ENCODE results near the gene MPV17L2. TPM values are rescaled to one million over a fixed set of nuclear protein-coding genes. Genes with fewer than 3 reads are reported as not detected.

MPV17L2 gene
- total RNA-seq, 5 donors from 2014 or later (not counting 1 experiment from before 2014, with no cell fraction given), result 3.8 to 8.2 (median 8.1) TPM

- H3K27ac ChIP-seq (ENCODE audit: low read length), result no peak overlapping the region
- H3K36me3 Mint-ChIP-seq, result peaks cover 9% of the 10 kb centered on the region
- no peaks in the 10 kb centered on the region for H3K36me3 ChIP-seq (ENCODE audit: control insufficient read depth in 2 of 2, extremely low read depth in 1 of 2, insufficient read depth in 1 of 2, low read length in 1 of 2)
- ChIA-PET CTCF (interaction anchor here in 1 of 2 donors (0.6 kb wide), 1 partner anchor 43 kb away, joined by 4 read pairs; no protein-coding TSS in a partner anchor), POLR2A (interaction anchor here in 1 of 2 donors (0.6 kb wide), 1 partner anchor 230 kb away, joined by 4 read pairs; no protein-coding TSS in a partner anchor)
- no peak overlapping the region for H3K4me3 ChIP-seq (ENCODE audit: control insufficient read depth in 1 of 2, extremely low read depth in 1 of 2, low read length in 1 of 2)
- H3K4me3 Mint-ChIP-seq, result peak overlapping the region in 1 of 3 donors; percentile 17
- H3K4me1 Mint-ChIP-seq, result peaks cover 0 to 21% (median 12%) of the 10 kb centered on the region in 3 donors
- no peaks in the 10 kb centered on the region for H3K9me3 Mint-ChIP-seq
- DNase-seq (no peak), ATAC-seq (replicated peaks in 1 of 4) (no peak)
- no peaks in the 10 kb centered on the region for H3K27me3 Mint-ChIP-seq
- 92% methylated on average over 12 of the region's 19 CpGs for WGBS (ENCODE audit: insufficient coverage)
- H3K9me3 ChIP-seq, result no peaks in the 10 kb centered on the region
- H3K27me3 ChIP-seq (replicated peaks in 1 of 2; ENCODE audit: control insufficient read depth in 2 of 2, extremely low read depth in 1 of 2, insufficient read depth in 2 of 2, low read length in 1 of 2), result peaks cover 3 to 5% of the 10 kb centered on the region in 2 experiments
- H3K27ac Mint-ChIP-seq, result no peak overlapping the region
- H3K4me1 ChIP-seq (ENCODE audit: control insufficient read depth in 1 of 2, extremely low read depth in 1 of 2, insufficient read depth in 2 of 2, low read length in 2 of 2), result peaks cover 2 to 22% of the 10 kb centered on the region in 2 experiments
Observed at GRCh38 chr19:18176367-18177310, 16.4 kb upstream of the MPV17L2 start.

GRCh38 chr19:18179957-18180356, 13.1 kb upstream of the MPV17L2 start:
- Histone ChIP-seq H3K4me3 (ENCODE audit: control insufficient read depth in 1 of 2, extremely low read depth in 1 of 2, low read length in 1 of 2) (no peak overlapping the region), H3K27me3 (replicated peaks in 1 of 2; ENCODE audit: control insufficient read depth in 2 of 2, extremely low read depth in 1 of 2, insufficient read depth in 2 of 2, low read length in 1 of 2) (peaks cover 3 to 20% of the 10 kb centered on the region in 2 experiments), H3K4me1 (ENCODE audit: control insufficient read depth in 1 of 2, extremely low read depth in 1 of 2, insufficient read depth in 2 of 2, low read length in 2 of 2) (peaks cover 0 to 3% of the 10 kb centered on the region in 2 experiments), H3K36me3 (ENCODE audit: control insufficient read depth in 2 of 2, extremely low read depth in 1 of 2, insufficient read depth in 1 of 2, low read length in 1 of 2) (no peaks in the 10 kb centered on the region), H3K27ac (ENCODE audit: low read length) (no peak overlapping the region), H3K9me3 (no peaks in the 10 kb centered on the region)
- ChIA-PET CTCF (interaction anchor here (0.6 to 0.7 kb wide), 2 partner anchors 211 to 216 kb away, joined by 3 to 6 read pairs; no protein-coding TSS in a partner anchor), POLR2A (no interaction called here)
- no peak overlapping the region for H3K27ac Mint-ChIP-seq
- WGBS (ENCODE audit: insufficient coverage), result no CpG with 5 or more reads among the region's 5 CpGs
- no peaks in the 10 kb centered on the region for H3K27me3 Mint-ChIP-seq
- DNase-seq (no peak), ATAC-seq (replicated peaks in 1 of 4) (no peak)
- no peak overlapping the region for H3K4me3 Mint-ChIP-seq
- H3K4me1 Mint-ChIP-seq, result peaks cover 0 to 4% (median 0%) of the 10 kb centered on the region in 3 donors
- no peaks in the 10 kb centered on the region for H3K9me3 Mint-ChIP-seq
- peaks cover 9% of the 10 kb centered on the region for H3K36me3 Mint-ChIP-seq

- ATAC-seq (replicated peaks in 1 of 4), result no peak
- POLR2A ChIA-PET, result no interaction called here
- H3K36me3 ChIP-seq (ENCODE audit: control insufficient read depth in 2 of 2, extremely low read depth in 1 of 2, insufficient read depth in 1 of 2, low read length in 1 of 2), result no peaks in the 10 kb centered on the region
Observed at GRCh38 chr19:18183529-18183928, 9.5 kb upstream of the MPV17L2 start.

GRCh38 chr19:18185538-18185937, 7.5 kb upstream of the MPV17L2 start:
- H3K9me3 Mint-ChIP-seq, result no peaks in the 10 kb centered on the region
- no peak overlapping the region for H3K4me3 Mint-ChIP-seq
- WGBS (ENCODE audit: insufficient coverage), result 85% methylated on average over 3 of the region's 6 CpGs

More at GRCh38 chr19:18183529-18183928, 9.5 kb upstream of the MPV17L2 start:
- H3K27me3 Mint-ChIP-seq, result no peaks in the 10 kb centered on the region
- no peak overlapping the region for H3K27ac ChIP-seq (ENCODE audit: low read length)
- no peaks in the 10 kb centered on the region for H3K4me1 Mint-ChIP-seq
- no peak overlapping the region for H3K4me3 Mint-ChIP-seq
- H3K9me3 Mint-ChIP-seq, result no peaks in the 10 kb centered on the region
- peaks cover 0 to 31% of the 10 kb centered on the region in 2 experiments for H3K27me3 ChIP-seq (replicated peaks in 1 of 2; ENCODE audit: control insufficient read depth in 2 of 2, extremely low read depth in 1 of 2, insufficient read depth in 2 of 2, low read length in 1 of 2)
- H3K4me3 ChIP-seq (ENCODE audit: control insufficient read depth in 1 of 2, extremely low read depth in 1 of 2, low read length in 1 of 2), result no peak overlapping the region
- H3K36me3 Mint-ChIP-seq, result no peaks in the 10 kb centered on the region
- CTCF ChIA-PET, result interaction anchor here (0.6 to 1.1 kb wide), 3 partner anchors 67 to 1108 kb away, joined by 3 to 5 read pairs (median 3); a partner anchor contains a TSS
- H3K9me3 ChIP-seq, result no peaks in the 10 kb centered on the region
- H3K4me1 ChIP-seq (ENCODE audit: control insufficient read depth in 1 of 2, extremely low read depth in 1 of 2, insufficient read depth in 2 of 2, low read length in 2 of 2), result no peaks in the 10 kb centered on the region
- no peak overlapping the region for H3K27ac Mint-ChIP-seq
- DNase-seq, result no peak

GRCh38 chr19:18190278-18190677, 2.7 kb upstream of the MPV17L2 start:
- Histone ChIP-seq H3K9me3 (no peaks in the 10 kb centered on the region), H3K4me1 (ENCODE audit: control insufficient read depth in 1 of 2, extremely low read depth in 1 of 2, insufficient read depth in 2 of 2, low read length in 2 of 2) (peaks cover 12 to 29% of the 10 kb centered on the region in 2 experiments), H3K36me3 (ENCODE audit: control insufficient read depth in 2 of 2, extremely low read depth in 1 of 2, insufficient read depth in 1 of 2, low read length in 1 of 2) (no peaks in the 10 kb centered on the region), H3K27ac (ENCODE audit: low read length) (no peak overlapping the region), H3K4me3 (ENCODE audit: control insufficient read depth in 1 of 2, extremely low read depth in 1 of 2, low read length in 1 of 2) (no peak overlapping the region), H3K27me3 (replicated peaks in 1 of 2; ENCODE audit: control insufficient read depth in 2 of 2, extremely low read depth in 1 of 2, insufficient read depth in 2 of 2, low read length in 1 of 2) (peaks cover 0 to 10% of the 10 kb centered on the region in 2 experiments)
- ChIA-PET CTCF (interaction anchor here (0.7 to 3.7 kb wide), 3 partner anchors 14 to 55 kb away, joined by 4 to 26 read pairs (median 5); partner anchors contain the start of gene RAB3A (in 1 of the 2)), POLR2A (no interaction called here)
- Mint-ChIP-seq H3K9me3 (no peaks in the 10 kb centered on the region), H3K27ac (no peak overlapping the region), H3K36me3 (no peaks in the 10 kb centered on the region), H3K4me1 (peaks cover 21 to 24% (median 23%) of the 10 kb centered on the region in 3 donors), H3K4me3 (no peak overlapping the region), H3K27me3 (no peaks in the 10 kb centered on the region)
- DNase-seq, result no peak
- ATAC-seq (replicated peaks in 1 of 4), result no peak
- WGBS (ENCODE audit: insufficient coverage), result no CpG with 5 or more reads among the region's 4 CpGs

More at GRCh38 chr19:18185538-18185937, 7.5 kb upstream of the MPV17L2 start:
- Histone ChIP-seq H3K4me3 (ENCODE audit: control insufficient read depth in 1 of 2, extremely low read depth in 1 of 2, low read length in 1 of 2) (no peak overlapping the region), H3K4me1 (ENCODE audit: control insufficient read depth in 1 of 2, extremely low read depth in 1 of 2, insufficient read depth in 2 of 2, low read length in 2 of 2) (no peaks in the 10 kb centered on the region), H3K36me3 (ENCODE audit: control insufficient read depth in 2 of 2, extremely low read depth in 1 of 2, insufficient read depth in 1 of 2, low read length in 1 of 2) (no peaks in the 10 kb centered on the region), H3K27ac (ENCODE audit: low read length) (no peak overlapping the region), H3K9me3 (no peaks in the 10 kb centered on the region), H3K27me3 (replicated peaks in 1 of 2; ENCODE audit: control insufficient read depth in 2 of 2, extremely low read depth in 1 of 2, insufficient read depth in 2 of 2, low read length in 1 of 2) (peaks cover 0 to 31% of the 10 kb centered on the region in 2 experiments)
- DNase-seq (no peak), ATAC-seq (replicated peaks in 1 of 4) (no peak)
- ChIA-PET POLR2A (no interaction called here), CTCF (no interaction called here)
- no peaks in the 10 kb centered on the region for H3K36me3 Mint-ChIP-seq
- no peaks in the 10 kb centered on the region for H3K27me3 Mint-ChIP-seq
- no peak overlapping the region for H3K27ac Mint-ChIP-seq
- H3K4me1 Mint-ChIP-seq, result peaks cover 0 to 2% (median 0%) of the 10 kb centered on the region in 3 donors

GRCh38 chr19:18191640-18192062, 1.4 kb upstream of the MPV17L2 start:
- Mint-ChIP-seq H3K27ac (peak overlapping the region; percentile 95 to 97), H3K4me3 (peak overlapping the region; percentile 87 to 95 (median 87)), H3K36me3 (no peaks in the 10 kb centered on the region), H3K9me3 (no peaks in the 10 kb centered on the region), H3K4me1 (peaks cover 21 to 24% (median 23%) of the 10 kb centered on the region in 3 donors), H3K27me3 (no peaks in the 10 kb centered on the region)
- no CpG with 5 or more reads among the region's 5 CpGs for WGBS (ENCODE audit: insufficient coverage)
- DNase-seq (no peak), ATAC-seq (replicated peaks in 1 of 4) (no peak)
- ChIA-PET POLR2A (interaction anchor here in 1 of 2 donors (0.6 to 1.0 kb wide), 3 partner anchors 37 to 747 kb away, joined by 3 to 7 read pairs (median 4); no protein-coding TSS in a partner anchor), CTCF (interaction anchor here (0.6 to 3.7 kb wide), 9 partner anchors 13 to 125 kb away, joined by 3 to 33 read pairs (median 5); partner anchors contain the start of gene RAB3A (in 1 of the 2))
- Histone ChIP-seq H3K36me3 (ENCODE audit: control insufficient read depth in 2 of 2, extremely low read depth in 1 of 2, insufficient read depth in 1 of 2, low read length in 1 of 2) (peaks cover 3 to 10% of the 10 kb centered on the region in 2 donors), H3K4me3 (ENCODE audit: control insufficient read depth in 1 of 2, extremely low read depth in 1 of 2, low read length in 1 of 2) (peak overlapping the region; percentile 74 to 83), H3K27me3 (replicated peaks in 1 of 2; ENCODE audit: control insufficient read depth in 2 of 2, extremely low read depth in 1 of 2, insufficient read depth in 2 of 2, low read length in 1 of 2) (peaks cover 0 to 5% of the 10 kb centered on the region in 2 experiments), H3K9me3 (no peaks in the 10 kb centered on the region), H3K4me1 (ENCODE audit: control insufficient read depth in 1 of 2, extremely low read depth in 1 of 2, insufficient read depth in 2 of 2, low read length in 2 of 2) (peaks cover 12 to 29% of the 10 kb centered on the region in 2 experiments), H3K27ac (ENCODE audit: low read length) (peak overlapping the region; percentile 84)
